T-helper 1 cell treated with Interleukin-12 subunit alpha and Interleukin-12 subunit beta and Interleukin-4 antibody, amounts not matched to agents 30 μg/mL and 1 μg/mL, for 36 hours (primary cell): ENCODE data around the gene PPP1R9B.

Experiments used
- H3K27ac Mint-ChIP-seq: one replicate; pipeline ENCODE4 v1.8.0; 2021; ENCODE audit warnings: mild to moderate bottlenecking, mixed read lengths
- H3K27me3 Mint-ChIP-seq: one replicate; pipeline ENCODE4 v1.8.0; 2021; ENCODE audit warnings: low read depth, mixed read lengths
- H3K36me3 Mint-ChIP-seq: one replicate; pipeline ENCODE4 v1.8.0; 2021; ENCODE audit warnings: low read depth, mixed read lengths
- H3K4me1 Mint-ChIP-seq: one replicate; pipeline ENCODE4 v1.8.0; 2021; ENCODE audit warnings: low read depth, mixed read lengths
- H3K4me3 Mint-ChIP-seq: one replicate; pipeline ENCODE4 v1.8.0; 2021; ENCODE audit warnings: mild to moderate bottlenecking, moderate library complexity, mixed read lengths
- H3K9me3 Mint-ChIP-seq: one replicate; pipeline ENCODE4 v1.8.0; 2021; ENCODE audit warnings: mixed read lengths

PPP1R9B gene

GRCh38 chr17:50088952-50089825 lies 61.3 kb downstream of the PPP1R9B start:
- Mint-ChIP-seq H3K36me3 (peaks cover 1% of the 10 kb centered on the region), H3K4me3 (no peak overlapping the region), H3K4me1 (peaks cover 2% of the 10 kb centered on the region), H3K27me3 (no peaks in the 10 kb centered on the region), H3K27ac (no peak overlapping the region), H3K9me3 (no peaks in the 10 kb centered on the region)

- Mint-ChIP-seq H3K27ac (no peak overlapping the region), H3K9me3 (no peaks in the 10 kb centered on the region), H3K27me3 (no peaks in the 10 kb centered on the region), H3K4me1 (no peaks in the 10 kb centered on the region), H3K36me3 (peaks cover 1% of the 10 kb centered on the region), H3K4me3 (no peak overlapping the region)
These were observed 62.5 kb downstream of the PPP1R9B start for GRCh38 chr17:50087912-50088405.

GRCh38 chr17:50087246-50087911 lies 63.1 kb downstream of the PPP1R9B start:
- H3K4me1 Mint-ChIP-seq = no peaks in the 10 kb centered on the region
- H3K27me3 Mint-ChIP-seq = no peaks in the 10 kb centered on the region
- no peaks in the 10 kb centered on the region for H3K9me3 Mint-ChIP-seq
- no peak overlapping the region for H3K4me3 Mint-ChIP-seq
- H3K36me3 Mint-ChIP-seq = peaks cover 1% of the 10 kb centered on the region
- no peak overlapping the region for H3K27ac Mint-ChIP-seq
